Measurements from ENCODE around the gene NCAM2.
"Not testable (repeated sequence)": the region's sequence is repeated elsewhere in the genome, so short reads cannot be mapped to it uniquely, and the experiment has no call there.

NCAM2 gene

DNA sequence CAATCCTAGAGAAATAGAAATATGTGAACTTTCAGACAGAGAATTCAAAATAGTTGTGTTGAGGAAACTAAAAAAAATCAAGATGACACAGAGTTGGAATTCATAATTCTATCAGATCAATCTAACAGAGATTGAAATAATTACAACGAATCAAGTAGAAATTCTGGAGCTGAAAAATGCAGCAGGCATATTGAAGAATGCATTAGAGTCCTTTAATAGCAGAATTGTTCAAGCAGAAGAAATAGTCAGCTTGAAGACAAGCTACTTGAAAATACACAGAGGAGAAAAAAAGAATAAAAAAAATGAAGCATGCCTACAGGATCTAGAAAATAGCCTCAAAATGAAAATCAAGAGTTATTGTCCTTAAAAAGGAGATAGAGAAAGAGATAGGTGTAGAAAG, 347.1 kb downstream of the NCAM2 start:
- DNase-seq = no peak

DNA sequence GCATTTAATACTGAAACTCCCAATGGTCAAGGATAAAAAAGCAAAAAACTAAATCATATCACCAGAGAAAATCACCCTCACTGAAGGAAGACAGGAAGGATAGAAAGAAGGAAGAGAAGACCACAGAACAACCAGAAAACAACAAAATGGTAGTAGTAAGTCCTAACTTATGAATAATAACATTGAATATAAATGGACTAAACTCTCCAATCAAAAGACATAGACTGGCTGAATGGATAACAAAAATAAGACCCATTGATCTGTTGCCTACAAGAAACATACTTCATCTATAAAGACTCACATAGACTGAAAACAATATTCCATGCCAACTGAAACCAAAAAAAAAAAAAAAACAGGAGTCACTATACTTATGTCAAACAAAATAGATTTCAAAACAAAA, 347.7 kb downstream of the NCAM2 start:
- no peak for DNase-seq

DNA sequence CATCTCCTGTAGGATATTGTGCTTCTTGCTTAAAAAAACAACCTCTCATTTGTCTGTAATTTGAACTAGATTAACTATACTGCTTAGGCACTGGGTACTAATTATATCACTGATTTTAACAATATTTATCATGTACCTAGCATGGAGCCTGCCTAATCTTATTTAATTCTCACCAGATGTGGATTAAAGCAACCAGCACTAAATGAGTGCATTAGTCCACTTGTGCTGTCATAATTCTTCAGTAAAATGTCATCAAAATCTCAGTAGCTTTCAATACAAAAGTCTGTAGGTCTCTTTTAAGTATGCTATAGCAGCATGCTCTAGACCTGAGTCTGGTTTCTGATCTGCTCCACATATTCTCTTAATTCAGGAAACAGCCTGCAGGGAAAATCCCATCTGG, 368.1 kb downstream of the NCAM2 start:
- DNase-seq = no peak

DNA sequence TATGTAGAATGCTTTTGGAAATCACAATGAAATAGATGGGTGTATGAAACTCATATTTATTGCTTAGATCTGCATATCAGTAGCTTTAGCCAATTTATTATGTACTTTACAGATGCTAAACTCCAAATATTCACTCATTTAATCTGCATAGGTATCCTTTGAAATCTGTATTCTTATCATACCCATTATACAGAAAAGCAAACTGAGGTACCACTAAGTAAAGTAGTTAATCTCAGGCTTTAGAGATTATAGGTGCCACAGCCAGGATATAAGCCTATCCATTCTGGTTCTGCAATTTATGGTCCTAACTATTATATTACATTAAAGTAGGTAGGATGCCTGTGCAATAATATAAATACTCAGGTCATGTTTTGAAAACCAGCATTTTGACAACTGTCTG, 369.4 kb downstream of the NCAM2 start:
- no peak for DNase-seq

DNA sequence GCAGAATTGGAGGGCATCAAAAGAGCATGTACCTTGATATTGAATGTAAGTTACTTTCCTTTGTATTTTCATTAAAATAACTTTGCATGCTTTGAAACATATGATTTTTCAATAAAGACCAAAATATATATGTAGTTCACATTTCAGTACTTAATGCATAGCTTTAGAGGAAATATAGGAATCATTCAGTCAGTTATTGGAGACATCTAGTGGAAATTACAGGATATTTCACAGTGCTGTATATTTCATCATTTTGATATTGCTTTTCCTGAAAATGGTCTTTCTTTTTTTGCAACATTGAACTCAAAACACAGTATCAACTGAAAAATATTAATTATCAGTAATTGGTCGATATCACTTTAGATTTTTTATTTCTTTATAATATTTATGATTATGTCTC, 375.8 kb downstream of the NCAM2 start:
- DNase-seq = no peak

DNA sequence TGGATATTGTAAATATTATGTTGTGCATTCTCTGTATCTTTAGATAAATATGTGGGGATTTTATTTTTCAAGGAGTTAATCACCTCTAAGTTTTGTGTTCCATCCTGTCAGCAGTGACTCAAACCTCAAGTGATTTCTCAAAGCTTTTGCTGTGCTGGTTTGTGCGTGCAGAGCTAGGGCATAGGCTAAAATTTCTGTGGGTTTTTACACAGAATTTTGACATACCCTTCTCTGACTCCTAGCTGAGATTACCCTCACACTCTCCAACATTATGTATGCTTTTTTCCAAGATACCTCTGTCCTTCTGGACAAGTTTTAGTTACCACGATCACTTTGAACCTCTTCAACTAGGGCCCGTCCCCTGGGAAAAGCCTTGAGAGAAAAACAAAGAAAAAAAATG, 384.9 kb downstream of the NCAM2 start:
- no peak for DNase-seq

DNA sequence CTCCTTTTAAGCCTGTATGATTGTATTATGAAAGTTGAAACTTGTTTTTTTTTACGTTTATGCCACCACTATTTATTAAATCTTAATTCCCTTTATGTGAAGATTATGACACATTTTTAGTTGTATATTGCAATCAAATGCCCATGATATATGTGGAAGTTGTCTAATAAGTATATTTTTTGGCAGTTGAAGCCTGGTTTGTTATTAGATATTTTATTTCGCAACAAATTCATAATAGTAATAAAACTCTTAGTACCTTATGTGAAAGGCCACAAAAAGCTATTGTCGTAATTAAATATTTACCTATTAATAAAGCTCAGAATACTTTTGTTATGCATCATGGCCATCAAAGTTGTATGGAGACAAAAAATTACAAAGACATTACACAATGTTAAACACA, 386.8 kb downstream of the NCAM2 start:
- DNase-seq = no peak

DNA sequence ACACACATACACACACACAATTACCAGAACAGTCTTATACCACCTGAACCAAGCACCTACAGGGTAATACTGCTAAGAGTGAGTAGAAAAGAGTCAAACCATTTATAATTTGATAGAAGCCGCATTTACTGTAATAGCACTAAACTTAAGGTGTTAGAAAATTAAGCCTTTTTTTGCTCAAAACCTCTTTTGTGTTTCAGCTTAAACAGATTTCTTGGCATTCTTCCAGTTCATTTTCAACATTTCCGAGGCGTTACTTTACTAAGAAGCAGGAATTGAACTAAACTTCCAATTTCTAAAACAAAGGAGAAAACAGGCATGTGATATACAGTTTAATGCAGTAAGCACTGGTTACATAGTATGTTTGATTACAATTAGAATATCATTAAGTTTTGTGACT, 387.2 kb downstream of the NCAM2 start:
- no peak for DNase-seq

DNA sequence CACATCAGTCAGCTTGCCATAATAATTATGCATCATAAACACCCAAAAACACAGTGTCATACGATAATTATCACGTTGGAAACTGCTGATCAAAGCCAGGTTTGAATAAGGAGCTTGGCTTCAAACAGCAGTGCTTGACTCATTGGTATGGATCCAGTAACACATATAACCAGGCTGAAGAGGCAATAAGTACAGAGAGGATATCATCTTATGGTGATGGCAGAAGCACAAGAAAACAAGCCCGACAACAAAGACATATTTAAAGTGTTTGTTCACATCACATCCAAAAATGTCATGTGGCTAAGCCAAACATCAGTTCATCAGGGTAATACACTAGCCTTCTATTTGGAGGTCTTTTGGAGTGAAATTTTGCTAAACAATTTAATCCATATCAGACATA, 389.7 kb downstream of the NCAM2 start:
- DNase-seq = no peak

DNA sequence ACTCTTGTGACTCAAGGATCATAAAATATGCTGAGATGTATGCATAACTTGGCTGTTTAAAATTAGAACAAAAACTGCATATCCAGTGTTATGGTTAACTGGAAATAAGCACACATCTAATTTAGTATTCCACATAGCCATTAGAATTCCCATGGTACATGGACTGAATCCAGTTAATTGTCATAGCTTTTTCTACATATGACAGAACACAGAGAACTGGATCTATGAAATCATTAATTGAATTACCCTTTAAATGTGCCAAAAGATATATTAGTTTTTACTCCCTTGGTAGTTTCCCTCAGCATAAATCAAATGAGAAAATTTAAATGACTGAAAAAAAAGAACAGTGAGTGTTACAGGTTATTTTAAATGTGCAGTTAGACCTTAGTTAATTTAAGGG, 395.9 kb downstream of the NCAM2 start:
- DNase-seq = no peak

DNA sequence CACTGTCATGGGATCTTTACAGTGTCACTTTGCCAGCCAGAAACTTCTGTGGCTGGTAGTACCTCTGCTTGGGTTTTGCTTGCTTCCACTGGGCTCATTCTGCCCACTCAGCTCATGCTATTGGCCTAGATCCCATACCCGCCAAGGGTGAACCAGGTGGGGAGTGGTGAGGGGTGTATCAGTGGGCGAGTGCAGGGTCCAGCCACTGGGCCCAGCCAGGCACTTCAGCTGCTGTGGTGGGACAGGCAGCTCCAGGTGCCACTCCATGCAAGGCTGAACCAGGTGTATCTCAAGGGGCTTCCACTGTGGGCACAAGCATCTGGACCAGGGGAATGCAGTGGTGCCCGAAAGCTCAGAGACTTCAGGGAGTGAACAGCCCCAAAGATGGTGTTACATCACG, 398.2 kb downstream of the NCAM2 start:
- no peak for DNase-seq

DNA sequence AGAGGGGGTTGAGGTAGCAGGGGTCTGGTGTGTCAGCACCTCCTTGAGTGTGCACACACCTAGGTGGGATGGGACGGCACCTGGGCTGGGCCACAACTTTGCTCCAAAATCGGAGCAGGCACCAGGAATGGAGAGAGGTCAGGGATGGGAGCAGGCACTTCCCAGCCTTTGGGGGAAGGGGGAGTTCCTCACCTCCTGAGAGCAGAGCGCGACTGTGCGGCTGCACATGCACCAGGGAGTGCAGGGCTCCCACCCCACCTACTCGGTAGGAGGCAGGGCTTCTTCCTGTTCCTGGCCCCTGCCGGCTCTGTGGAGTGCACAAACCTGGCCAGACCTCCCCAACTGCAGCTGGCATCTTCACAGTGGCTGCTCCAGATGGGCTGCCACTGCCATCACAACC, 399.3 kb downstream of the NCAM2 start:
- DNase-seq = no peak

DNA sequence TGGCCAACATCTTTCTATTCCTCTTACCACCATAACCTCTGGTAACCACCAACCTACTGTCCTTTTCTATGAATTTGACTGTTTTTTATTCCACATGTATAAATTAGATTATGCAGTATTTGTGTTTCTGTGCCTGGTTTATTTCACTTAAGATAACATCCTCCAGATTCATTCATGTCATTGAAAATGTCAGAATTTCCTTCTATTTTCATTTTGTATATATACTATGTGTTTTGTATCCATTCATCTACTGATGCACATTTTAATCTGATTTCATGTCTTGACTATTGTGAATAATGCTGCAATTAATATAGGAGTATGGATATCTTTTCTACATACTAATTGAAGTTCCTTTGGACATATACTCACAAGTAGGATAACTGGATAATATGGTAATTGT, 403.2 kb downstream of the NCAM2 start:
- DNase-seq = no peak

DNA sequence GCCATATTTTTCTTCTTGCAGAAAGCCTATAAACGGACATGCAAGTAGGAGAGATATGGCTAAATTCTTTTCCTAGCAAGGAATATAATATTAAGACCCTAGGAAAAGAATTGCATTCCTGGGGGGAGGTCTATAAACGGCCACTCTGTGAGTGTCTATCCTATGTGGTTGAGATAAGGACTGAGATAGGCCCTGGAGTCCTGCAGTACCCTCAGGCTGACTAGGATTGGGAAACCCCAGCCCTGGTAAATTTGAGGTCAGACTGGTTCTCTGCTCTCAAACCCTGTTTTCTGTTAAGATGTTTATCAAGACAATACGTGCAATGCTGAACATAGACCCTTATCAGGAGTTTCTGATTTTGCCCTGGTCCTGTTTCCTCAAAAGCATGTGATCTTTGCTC, 404.0 kb downstream of the NCAM2 start:
- DNase-seq = not testable (repeated sequence)

DNA sequence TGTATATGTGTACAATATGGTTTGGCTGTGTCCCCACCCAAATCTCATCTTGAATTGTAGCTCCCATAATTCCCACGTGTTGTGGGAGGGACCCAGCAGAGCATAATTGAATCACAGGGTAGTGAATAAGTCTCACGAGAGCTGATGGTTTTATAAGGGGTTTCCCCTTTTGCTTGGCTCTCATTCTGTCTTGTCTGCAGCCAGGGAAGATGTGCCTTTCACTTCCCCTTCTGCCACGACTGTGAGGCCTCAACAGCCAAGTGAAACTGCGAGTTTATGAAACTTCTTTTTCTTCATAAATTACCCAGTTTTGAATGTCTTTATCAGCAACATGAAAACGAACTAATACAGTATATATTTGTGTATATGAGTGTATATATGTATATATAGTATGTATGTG, 406.1 kb downstream of the NCAM2 start:
- not testable (repeated sequence) for DNase-seq

DNA sequence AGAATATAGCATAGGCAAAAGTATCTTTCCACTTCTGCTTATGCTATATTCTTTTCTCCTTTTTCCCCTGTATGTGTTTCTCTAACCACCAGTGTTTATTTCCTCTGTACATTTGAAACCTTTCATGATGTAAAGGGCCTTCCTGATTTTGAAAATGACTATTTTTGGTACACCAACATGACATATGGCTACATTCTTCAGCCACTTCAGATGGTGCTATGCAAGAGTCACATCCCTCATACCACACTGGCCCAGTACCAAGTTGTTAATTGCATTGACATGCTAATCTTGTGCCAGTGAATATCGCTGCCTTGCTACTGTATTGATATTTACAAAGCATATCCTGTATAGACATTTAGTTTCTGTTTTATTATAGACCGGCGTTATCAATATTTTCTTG, 408.7 kb downstream of the NCAM2 start:
- no peak for DNase-seq

DNA sequence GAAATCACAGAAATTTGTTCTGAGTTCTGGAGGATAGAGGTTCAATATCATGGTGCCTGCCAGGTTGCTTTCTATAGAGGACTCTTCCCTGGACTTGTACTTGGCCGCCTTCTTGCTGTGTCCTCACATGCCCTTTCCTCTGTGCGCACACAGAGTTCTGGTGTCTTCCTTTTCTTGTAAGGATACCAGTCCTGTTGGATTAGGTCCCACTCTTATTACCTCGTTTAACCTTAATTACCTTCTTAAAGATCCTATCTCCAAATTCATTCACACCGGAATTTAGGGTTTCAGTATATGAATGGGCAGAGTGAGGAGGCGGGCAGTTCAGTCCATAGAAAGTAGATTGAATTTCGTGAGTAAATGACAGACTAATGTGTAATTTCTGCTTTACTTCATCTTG, 413.9 kb downstream of the NCAM2 start:
- DNase-seq = no peak

DNA sequence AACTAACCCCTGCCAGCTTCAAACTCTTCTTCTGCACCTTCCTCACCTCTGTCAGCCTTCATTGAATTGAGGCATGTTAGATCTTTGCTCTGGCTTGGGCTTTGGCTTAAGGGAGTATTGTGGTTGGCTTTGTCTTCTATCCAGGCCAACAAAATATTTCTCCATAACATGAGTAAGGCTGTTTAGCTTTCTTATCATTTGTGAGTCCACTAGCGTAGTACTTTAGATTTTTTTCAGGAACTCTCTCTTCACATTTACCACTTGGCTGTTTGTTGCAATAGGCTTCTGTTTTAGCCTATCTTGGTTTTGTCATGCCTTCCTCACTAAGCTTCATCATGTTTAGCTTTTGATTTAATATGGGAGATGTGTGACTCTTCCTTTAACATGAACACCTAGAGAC, 417.5 kb downstream of the NCAM2 start:
- no peak for DNase-seq

DNA sequence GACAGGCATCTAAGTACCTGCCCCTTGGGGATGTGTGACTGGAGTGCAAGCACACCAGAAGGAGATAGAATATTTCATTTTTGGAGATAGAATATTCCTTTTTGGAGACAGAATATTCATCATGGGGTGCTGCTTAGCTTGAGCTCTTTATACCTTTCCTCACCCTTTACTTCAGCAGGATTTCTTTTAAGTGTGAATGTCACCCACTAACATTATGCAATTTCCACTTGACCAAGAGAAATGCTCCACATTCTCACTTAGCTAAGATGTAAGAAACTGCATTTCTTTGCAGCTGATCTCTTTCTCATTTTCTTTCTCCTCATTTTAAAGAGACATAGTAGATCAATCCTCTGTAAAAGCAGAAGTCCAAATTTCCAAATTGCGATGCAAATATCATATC, 436.7 kb downstream of the NCAM2 start:
- DNase-seq = no peak

DNA sequence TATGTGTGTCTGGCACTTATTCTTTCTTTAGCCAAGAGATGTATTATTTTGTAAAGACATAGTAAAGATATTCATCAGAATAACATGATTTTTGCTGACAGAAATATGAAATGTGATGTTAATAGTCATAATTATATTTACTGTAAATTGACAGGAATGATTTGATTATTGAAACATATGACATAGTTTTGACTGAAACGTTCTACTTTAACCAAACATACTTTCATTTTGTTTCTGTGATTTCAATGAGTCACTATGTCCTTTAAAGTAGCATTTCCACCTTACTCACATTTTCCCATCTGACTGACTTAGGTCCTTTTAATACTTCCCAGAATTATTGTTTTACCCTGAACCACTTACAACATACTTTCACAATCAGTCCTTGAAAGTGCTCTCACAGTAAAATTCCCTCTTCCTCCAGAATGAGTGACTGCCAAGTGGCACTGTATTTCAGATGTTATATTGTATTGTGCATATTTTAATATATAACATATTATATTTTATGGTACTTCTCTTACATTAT, 437.9 kb downstream of the NCAM2 start:
- no peak for DNase-seq

DNA sequence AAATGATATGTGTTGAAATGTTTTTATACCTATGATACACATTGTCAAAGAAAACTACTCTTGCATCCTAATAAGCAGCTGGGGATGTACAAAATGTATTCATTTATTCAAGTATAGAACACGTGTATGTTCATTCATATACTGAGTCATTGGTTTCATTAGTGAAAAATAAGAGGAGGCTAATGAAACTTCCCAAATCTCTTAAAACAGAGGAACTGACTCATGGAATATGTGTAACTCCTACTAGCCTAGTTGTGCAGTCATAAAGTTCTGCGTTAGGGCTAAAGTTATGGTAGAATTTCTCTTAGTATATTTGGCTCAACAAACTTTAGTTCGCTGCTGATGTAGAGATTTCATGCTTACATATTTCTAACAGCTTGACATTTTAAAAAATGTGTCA, 441.6 kb downstream of the NCAM2 start:
- DNase-seq = no peak

DNA sequence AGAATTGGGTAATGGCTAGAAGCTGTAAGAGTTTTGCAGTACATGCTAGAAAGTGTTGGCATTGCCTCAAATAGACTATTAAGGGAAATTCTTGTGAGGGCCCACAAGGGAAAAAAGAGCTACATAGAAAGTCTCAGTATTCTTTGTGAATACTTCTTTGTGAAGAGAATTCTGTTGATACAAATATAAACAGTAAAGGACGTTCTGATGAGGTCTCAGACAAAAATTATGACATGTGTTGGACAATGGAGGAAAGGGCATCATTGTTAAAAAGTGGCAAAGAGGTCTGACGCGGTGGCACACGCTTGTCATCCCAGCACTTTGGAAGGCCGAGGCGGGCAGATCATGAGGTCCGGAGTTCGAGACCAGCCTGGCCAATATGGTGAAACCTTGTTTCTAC, 458.9 kb downstream of the NCAM2 start:
- DNase-seq = no peak

DNA sequence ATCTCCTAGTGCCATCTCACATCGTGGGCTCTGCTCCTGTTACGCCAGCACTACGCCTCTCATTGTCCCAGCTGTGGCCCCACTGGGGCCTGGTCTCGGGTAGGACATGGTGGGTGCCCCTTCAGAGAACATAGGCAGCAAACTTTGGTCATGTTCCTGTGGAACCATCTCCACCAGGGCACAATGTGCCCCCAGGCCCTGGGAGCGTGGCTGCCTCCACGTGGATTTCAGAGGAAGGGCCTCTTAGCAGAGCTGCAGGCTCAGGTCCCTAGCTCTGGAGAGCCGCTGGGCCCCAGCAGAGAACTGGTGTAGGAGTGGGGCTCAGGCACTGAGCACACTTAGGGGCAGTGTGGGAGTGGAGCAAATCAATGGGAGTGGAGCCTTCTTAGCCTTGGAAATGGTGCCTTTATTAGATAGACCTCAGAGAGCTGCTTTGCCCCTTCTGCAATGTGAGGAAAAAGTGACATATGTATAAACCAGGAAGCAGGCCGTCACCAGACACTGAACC, 460.0 kb downstream of the NCAM2 start:
- DNase-seq = no peak

DNA sequence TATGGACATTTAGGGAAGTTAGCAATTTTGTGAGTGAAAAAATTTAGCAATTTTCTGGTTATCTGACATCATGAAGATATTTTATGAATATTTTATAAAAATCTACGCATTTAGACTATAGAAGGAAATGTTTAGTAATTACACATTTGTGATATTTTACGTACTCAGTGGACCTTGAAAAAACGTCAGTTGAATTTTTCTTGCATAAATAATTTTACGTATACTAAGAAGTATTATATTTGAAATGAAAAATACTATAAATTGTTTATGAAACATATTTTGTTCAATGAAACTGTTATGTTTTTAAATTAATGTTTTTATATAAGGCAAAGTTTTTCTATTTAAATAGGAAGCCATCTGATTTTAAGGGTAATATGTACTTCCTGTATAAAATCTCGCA, 462.8 kb downstream of the NCAM2 start:
- no peak for DNase-seq

DNA sequence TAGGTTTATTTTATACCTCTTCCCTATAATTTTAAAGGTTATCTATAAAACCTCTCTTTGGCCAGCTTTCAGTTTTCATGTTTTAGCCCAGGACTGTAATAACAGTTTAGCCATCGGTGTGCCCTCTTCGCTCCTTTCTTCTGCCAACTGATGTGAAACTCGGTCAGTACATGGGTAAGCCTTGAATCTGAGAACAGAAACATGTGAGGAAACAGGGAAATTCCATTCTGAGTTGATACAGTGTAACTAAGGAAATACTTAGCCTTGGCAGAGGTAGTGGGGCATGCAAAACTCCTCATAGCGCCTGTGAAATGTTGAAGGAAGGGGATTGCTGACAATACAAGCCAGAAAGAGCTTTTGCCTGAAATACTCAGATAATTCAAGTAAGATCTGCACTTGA, 465.2 kb downstream of the NCAM2 start:
- no peak for DNase-seq

DNA sequence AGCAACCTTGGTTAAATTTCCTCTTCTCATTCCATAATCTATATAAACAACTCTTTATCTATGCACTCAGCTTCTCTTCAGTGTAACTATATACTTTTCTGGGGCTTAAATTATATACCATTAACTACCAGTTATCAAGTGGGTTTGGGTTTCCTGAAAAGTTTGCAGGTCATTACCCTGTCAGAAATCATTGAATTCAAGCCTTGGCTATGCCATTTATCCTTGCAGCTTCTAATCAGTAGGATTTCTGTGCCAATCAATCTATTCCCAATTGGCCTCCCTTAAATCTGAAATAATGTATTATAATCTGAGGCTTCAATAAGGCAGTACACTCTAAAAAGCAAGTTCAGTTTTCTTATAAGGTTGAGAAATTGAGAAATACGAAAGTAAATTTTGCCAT, 466.5 kb downstream of the NCAM2 start:
- no peak for DNase-seq

All from NCI-H510A treated with DMSO at 0.1 percent for 48 hours (cell line).